Measurements from ENCODE around the gene HAUS6. TPM values are rescaled to one million over a fixed set of nuclear protein-coding genes. Genes with fewer than 3 reads are reported as not detected.

Gene HAUS6
- total and polyA plus RNA-seq, 2 of the 13 experiments (the other 11 are each of a cell fraction or from before 2014, with no cell fraction given), result 9.8 to 31.1 TPM

- TF ChIP-seq ARID4A (CRISPR knock-in tag; IDR thresholded peaks at IDR 0.05; ENCODE audit: borderline replicate concordance) (0 out of 2 replicates have a peak, but pooled peaks have one; percentile 15), ZNF75D (CRISPR knock-in tag; IDR thresholded peaks at IDR 0.05; ENCODE audit: borderline replicate concordance) (no peak), LBX2 (CRISPR knock-in tag; IDR thresholded peaks at IDR 0.05; ENCODE audit: borderline replicate concordance) (no peak), NFYB (CRISPR knock-in tag; IDR thresholded peaks at IDR 0.05) (no peak), RBFOX2 (IDR thresholded peaks at IDR 0.05; ENCODE audit: low read depth, low read length) (peak; percentile 88), RXRB (CRISPR knock-in tag; IDR thresholded peaks at IDR 0.05; ENCODE audit: borderline replicate concordance) (peak; percentile 13; the same call in 1 of the 2 replicates), POLR2AphosphoS2 (IDR thresholded peaks at IDR 0.05; ENCODE audit: low read depth, low read length) (no peak), RFXAP (CRISPR knock-in tag; IDR thresholded peaks at IDR 0.05; ENCODE audit: borderline replicate concordance) (no peak), ZNF713 (CRISPR knock-in tag; IDR thresholded peaks at IDR 0.05) (no peak), AGO2 (optimal IDR thresholded peaks at IDR 0.05; ENCODE audit: low read depth, low read length) (peak; percentile 39), ZC3H4 (CRISPR knock-in tag; IDR thresholded peaks at IDR 0.05; ENCODE audit: borderline replicate concordance) (no peak), ZFAT (CRISPR knock-in tag; conservative IDR thresholded peaks at IDR 0.05) (no peak), FOXC1 (CRISPR knock-in tag; IDR thresholded peaks at IDR 0.05; ENCODE audit: borderline replicate concordance) (no peak), ZNF318 (CRISPR knock-in tag; IDR thresholded peaks at IDR 0.05) (no peak), ADNP (CRISPR knock-in tag; IDR thresholded peaks at IDR 0.05) (no peak)
Measured at GRCh38 chr9:19117039-19117716, 14.5 kb upstream of the HAUS6 start (continued).

All from HepG2 (cell line).